Esophagus squamous epithelium (tissue), 4 donors: ENCODE data around the gene MOSMO.

Experiments used
- POLR2A ChIP-seq, 4 donors: fragments of 450-650 bp; IDR thresholded peaks; one replicate each; pipeline ENCODE4 v1.6.1; 2017; ENCODE audit warnings: antibody characterized with exemption in 4 of 4, mild to moderate bottlenecking in 4 of 4, moderate library complexity in 3 of 4
- TF ChIP-seq, protein P1 (sequence below), 6 experiments: fragments of 450-650 bp in 4 of 6; fragments of 200-600 bp in 2 of 6; sonication (generic) in 2 of 6; IDR thresholded peaks; one replicate each; pipeline ENCODE4 v1.5.1; 2016 to 2019; ENCODE audit warnings: antibody characterized with exemption in 6 of 6, mild to moderate bottlenecking in 4 of 6, moderate library complexity in 4 of 6

- TF ChIP-seq, protein P1, sequence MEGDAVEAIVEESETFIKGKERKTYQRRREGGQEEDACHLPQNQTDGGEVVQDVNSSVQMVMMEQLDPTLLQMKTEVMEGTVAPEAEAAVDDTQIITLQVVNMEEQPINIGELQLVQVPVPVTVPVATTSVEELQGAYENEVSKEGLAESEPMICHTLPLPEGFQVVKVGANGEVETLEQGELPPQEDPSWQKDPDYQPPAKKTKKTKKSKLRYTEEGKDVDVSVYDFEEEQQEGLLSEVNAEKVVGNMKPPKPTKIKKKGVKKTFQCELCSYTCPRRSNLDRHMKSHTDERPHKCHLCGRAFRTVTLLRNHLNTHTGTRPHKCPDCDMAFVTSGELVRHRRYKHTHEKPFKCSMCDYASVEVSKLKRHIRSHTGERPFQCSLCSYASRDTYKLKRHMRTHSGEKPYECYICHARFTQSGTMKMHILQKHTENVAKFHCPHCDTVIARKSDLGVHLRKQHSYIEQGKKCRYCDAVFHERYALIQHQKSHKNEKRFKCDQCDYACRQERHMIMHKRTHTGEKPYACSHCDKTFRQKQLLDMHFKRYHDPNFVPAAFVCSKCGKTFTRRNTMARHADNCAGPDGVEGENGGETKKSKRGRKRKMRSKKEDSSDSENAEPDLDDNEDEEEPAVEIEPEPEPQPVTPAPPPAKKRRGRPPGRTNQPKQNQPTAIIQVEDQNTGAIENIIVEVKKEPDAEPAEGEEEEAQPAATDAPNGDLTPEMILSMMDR (IDR thresholded peaks at IDR 0.05) = no peak
- no peak for TF ChIP-seq POLR2A (IDR thresholded peaks at IDR 0.05)
Measured at GRCh38 chr16:22050963-22051362, 43.1 kb downstream of the MOSMO start.
